ENCODE results near the gene CNTN4.
"Not testable (repeated sequence)": the region's sequence is repeated elsewhere in the genome, so short reads cannot be mapped to it uniquely, and the experiment has no call there.

CNTN4 gene

GRCh38 chr3:2098398-2099027 lies at the start of gene CNTN4:
Gene CNTN4, plus strand, starts transcription at chr3:2098866.
- Histone ChIP-seq H3K4me1 (ENCODE audit: control insufficient read depth in 2 of 2, insufficient read depth in 2 of 2, low read length in 2 of 2) (peaks cover 6 to 12% of the 10 kb centered on the region in 2 donors), H3K9ac (ENCODE audit: low read depth in 1 of 2, low read length in 2 of 2) (peak within 1 kb of the TSS; percentile 66 to 77), H3K4me3 (ENCODE audit: low read length in 2 of 2) (peak within 1 kb of the TSS; percentile 68 to 78), H3K27me3 (ENCODE audit: control insufficient read depth in 2 of 2, insufficient read depth in 2 of 2, low read length in 2 of 2) (peaks cover 0 to 3% of the 10 kb centered on the region in 2 donors), H3K36me3 (ENCODE audit: control insufficient read depth in 2 of 2, insufficient read depth in 2 of 2, low read length in 2 of 2) (no peaks in the 10 kb centered on the region), H3K27ac (ENCODE audit: low read depth in 2 of 2, low read length in 2 of 2) (peak within 1 kb of the TSS; percentile 15 to 52), H3K9me3 (ENCODE audit: control insufficient read depth in 2 of 2, low read length in 2 of 2) (no peaks in the 10 kb centered on the region)

GRCh38 chr3:2061360-2061759 lies 37.3 kb upstream of the CNTN4 start:
- Histone ChIP-seq H3K9me3 (ENCODE audit: control insufficient read depth in 2 of 2, low read length in 2 of 2) (no peaks in the 10 kb centered on the region), H3K27me3 (ENCODE audit: control insufficient read depth in 2 of 2, insufficient read depth in 2 of 2, low read length in 2 of 2) (no peaks in the 10 kb centered on the region), H3K4me3 (ENCODE audit: low read length in 2 of 2) (no peak overlapping the region), H3K36me3 (ENCODE audit: control insufficient read depth in 2 of 2, insufficient read depth in 2 of 2, low read length in 2 of 2) (no peaks in the 10 kb centered on the region), H3K27ac (ENCODE audit: low read depth in 2 of 2, low read length in 2 of 2) (no peak overlapping the region), H3K4me1 (ENCODE audit: control insufficient read depth in 2 of 2, insufficient read depth in 2 of 2, low read length in 2 of 2) (no peaks in the 10 kb centered on the region), H3K9ac (ENCODE audit: low read depth in 1 of 2, low read length in 2 of 2) (no peak overlapping the region)

- Histone ChIP-seq H3K9me3 (ENCODE audit: control insufficient read depth in 2 of 2, low read length in 2 of 2) (no peaks in the 10 kb centered on the region), H3K36me3 (ENCODE audit: control insufficient read depth in 2 of 2, insufficient read depth in 2 of 2, low read length in 2 of 2) (no peaks in the 10 kb centered on the region), H3K9ac (ENCODE audit: low read depth in 1 of 2, low read length in 2 of 2) (no peak overlapping the region), H3K4me3 (ENCODE audit: low read length in 2 of 2) (no peak overlapping the region), H3K4me1 (ENCODE audit: control insufficient read depth in 2 of 2, insufficient read depth in 2 of 2, low read length in 2 of 2) (no peaks in the 10 kb centered on the region), H3K27me3 (ENCODE audit: control insufficient read depth in 2 of 2, insufficient read depth in 2 of 2, low read length in 2 of 2) (no peaks in the 10 kb centered on the region), H3K27ac (ENCODE audit: low read depth in 2 of 2, low read length in 2 of 2) (no peak overlapping the region)
Observed at GRCh38 chr3:2071531-2071930, 27.1 kb upstream of the CNTN4 start.

- H3K27ac ChIP-seq (ENCODE audit: low read depth in 2 of 2, low read length in 2 of 2) = no peak overlapping the region
- H3K9ac ChIP-seq (ENCODE audit: low read depth in 1 of 2, low read length in 2 of 2) = no peak overlapping the region
- H3K4me3 ChIP-seq (ENCODE audit: low read length in 2 of 2) = no peak overlapping the region
- H3K4me1 ChIP-seq (ENCODE audit: control insufficient read depth in 2 of 2, insufficient read depth in 2 of 2, low read length in 2 of 2) = no peaks in the 10 kb centered on the region
- no peaks in the 10 kb centered on the region for H3K27me3 ChIP-seq (ENCODE audit: control insufficient read depth in 2 of 2, insufficient read depth in 2 of 2, low read length in 2 of 2)
- no peaks in the 10 kb centered on the region for H3K36me3 ChIP-seq (ENCODE audit: control insufficient read depth in 2 of 2, insufficient read depth in 2 of 2, low read length in 2 of 2)
- no peaks in the 10 kb centered on the region for H3K9me3 ChIP-seq (ENCODE audit: control insufficient read depth in 2 of 2, low read length in 2 of 2)
Observed at GRCh38 chr3:2078821-2079220, 19.8 kb upstream of the CNTN4 start.

- Histone ChIP-seq H3K9me3 (ENCODE audit: control insufficient read depth in 2 of 2, low read length in 2 of 2) (no peaks in the 10 kb centered on the region), H3K36me3 (ENCODE audit: control insufficient read depth in 2 of 2, insufficient read depth in 2 of 2, low read length in 2 of 2) (no peaks in the 10 kb centered on the region), H3K9ac (ENCODE audit: low read depth in 1 of 2, low read length in 2 of 2) (no peak overlapping the region), H3K4me1 (ENCODE audit: control insufficient read depth in 2 of 2, insufficient read depth in 2 of 2, low read length in 2 of 2) (no peaks in the 10 kb centered on the region), H3K4me3 (ENCODE audit: low read length in 2 of 2) (no peak overlapping the region), H3K27ac (ENCODE audit: low read depth in 2 of 2, low read length in 2 of 2) (no peak overlapping the region), H3K27me3 (ENCODE audit: control insufficient read depth in 2 of 2, insufficient read depth in 2 of 2, low read length in 2 of 2) (no peaks in the 10 kb centered on the region)
Observed at GRCh38 chr3:2082871-2083480, 15.7 kb upstream of the CNTN4 start.

- not testable (repeated sequence) for H3K4me3 ChIP-seq (ENCODE audit: low read length in 2 of 2); H3K4me1 ChIP-seq (ENCODE audit: control insufficient read depth in 2 of 2, insufficient read depth in 2 of 2, low read length in 2 of 2); H3K27me3 ChIP-seq (ENCODE audit: control insufficient read depth in 2 of 2, insufficient read depth in 2 of 2, low read length in 2 of 2); H3K9ac ChIP-seq (ENCODE audit: low read depth in 1 of 2, low read length in 2 of 2); H3K9me3 ChIP-seq (ENCODE audit: control insufficient read depth in 2 of 2, low read length in 2 of 2); H3K27ac ChIP-seq (ENCODE audit: low read depth in 2 of 2, low read length in 2 of 2); H3K36me3 ChIP-seq (ENCODE audit: control insufficient read depth in 2 of 2, insufficient read depth in 2 of 2, low read length in 2 of 2)
Observed at GRCh38 chr3:2083558-2083957, 15.1 kb upstream of the CNTN4 start.

- Histone ChIP-seq H3K9ac (ENCODE audit: low read depth in 1 of 2, low read length in 2 of 2) (no peak overlapping the region), H3K4me3 (ENCODE audit: low read length in 2 of 2) (no peak overlapping the region), H3K27ac (ENCODE audit: low read depth in 2 of 2, low read length in 2 of 2) (no peak overlapping the region), H3K36me3 (ENCODE audit: control insufficient read depth in 2 of 2, insufficient read depth in 2 of 2, low read length in 2 of 2) (no peaks in the 10 kb centered on the region), H3K9me3 (ENCODE audit: control insufficient read depth in 2 of 2, low read length in 2 of 2) (no peaks in the 10 kb centered on the region), H3K4me1 (ENCODE audit: control insufficient read depth in 2 of 2, insufficient read depth in 2 of 2, low read length in 2 of 2) (no peaks in the 10 kb centered on the region), H3K27me3 (ENCODE audit: control insufficient read depth in 2 of 2, insufficient read depth in 2 of 2, low read length in 2 of 2) (no peaks in the 10 kb centered on the region)
Observed at GRCh38 chr3:2090095-2090911, 8.4 kb upstream of the CNTN4 start.

- Histone ChIP-seq H3K9me3 (ENCODE audit: control insufficient read depth in 2 of 2, low read length in 2 of 2) (no peaks in the 10 kb centered on the region), H3K4me3 (ENCODE audit: low read length in 2 of 2) (no peak overlapping the region), H3K36me3 (ENCODE audit: control insufficient read depth in 2 of 2, insufficient read depth in 2 of 2, low read length in 2 of 2) (no peaks in the 10 kb centered on the region), H3K9ac (ENCODE audit: low read depth in 1 of 2, low read length in 2 of 2) (no peak overlapping the region), H3K27ac (ENCODE audit: low read depth in 2 of 2, low read length in 2 of 2) (no peak overlapping the region), H3K27me3 (ENCODE audit: control insufficient read depth in 2 of 2, insufficient read depth in 2 of 2, low read length in 2 of 2) (peaks cover 0 to 3% of the 10 kb centered on the region in 2 donors), H3K4me1 (ENCODE audit: control insufficient read depth in 2 of 2, insufficient read depth in 2 of 2, low read length in 2 of 2) (peaks cover 1 to 3% of the 10 kb centered on the region in 2 donors)
Observed at GRCh38 chr3:2092758-2093157, 5.9 kb upstream of the CNTN4 start.

- no peak overlapping the region for H3K27ac ChIP-seq (ENCODE audit: low read depth in 2 of 2, low read length in 2 of 2)
- H3K9me3 ChIP-seq (ENCODE audit: control insufficient read depth in 2 of 2, low read length in 2 of 2) = no peaks in the 10 kb centered on the region
- H3K36me3 ChIP-seq (ENCODE audit: control insufficient read depth in 2 of 2, insufficient read depth in 2 of 2, low read length in 2 of 2) = no peaks in the 10 kb centered on the region
- H3K9ac ChIP-seq (ENCODE audit: low read depth in 1 of 2, low read length in 2 of 2) = no peak overlapping the region
- no peak overlapping the region for H3K4me3 ChIP-seq (ENCODE audit: low read length in 2 of 2)
- H3K27me3 ChIP-seq (ENCODE audit: control insufficient read depth in 2 of 2, insufficient read depth in 2 of 2, low read length in 2 of 2) = peaks cover 0 to 3% of the 10 kb centered on the region in 2 donors
- H3K4me1 ChIP-seq (ENCODE audit: control insufficient read depth in 2 of 2, insufficient read depth in 2 of 2, low read length in 2 of 2) = peaks cover 6 to 11% of the 10 kb centered on the region in 2 donors
Observed at GRCh38 chr3:2094941-2095340, 3.7 kb upstream of the CNTN4 start.

- Histone ChIP-seq H3K27me3 (ENCODE audit: control insufficient read depth in 2 of 2, insufficient read depth in 2 of 2, low read length in 2 of 2) (peaks cover 0 to 3% of the 10 kb centered on the region in 2 donors), H3K36me3 (ENCODE audit: control insufficient read depth in 2 of 2, insufficient read depth in 2 of 2, low read length in 2 of 2) (no peaks in the 10 kb centered on the region), H3K27ac (ENCODE audit: low read depth in 2 of 2, low read length in 2 of 2) (no peak overlapping the region), H3K4me3 (ENCODE audit: low read length in 2 of 2) (no peak overlapping the region), H3K9ac (ENCODE audit: low read depth in 1 of 2, low read length in 2 of 2) (no peak overlapping the region), H3K4me1 (ENCODE audit: control insufficient read depth in 2 of 2, insufficient read depth in 2 of 2, low read length in 2 of 2) (peaks cover 6 to 12% of the 10 kb centered on the region in 2 donors), H3K9me3 (ENCODE audit: control insufficient read depth in 2 of 2, low read length in 2 of 2) (no peaks in the 10 kb centered on the region)
Observed at GRCh38 chr3:2096216-2096615, 2.5 kb upstream of the CNTN4 start.
